Stimulated activated CD8-positive, alpha-beta memory T cell treated with anti-CD3 and anti-CD28 coated beads, Interleukin-15, amount 100 ng/mL, for 24 hours (primary cell): ENCODE results near the gene RAG2.

ENCODE experiments used
- DNase-seq: peaks from one replicate; pipeline ENCODE4 v3.0.0-alpha.2; 2020; ENCODE audit warnings: low read depth

The RAG2 gene

DNA sequence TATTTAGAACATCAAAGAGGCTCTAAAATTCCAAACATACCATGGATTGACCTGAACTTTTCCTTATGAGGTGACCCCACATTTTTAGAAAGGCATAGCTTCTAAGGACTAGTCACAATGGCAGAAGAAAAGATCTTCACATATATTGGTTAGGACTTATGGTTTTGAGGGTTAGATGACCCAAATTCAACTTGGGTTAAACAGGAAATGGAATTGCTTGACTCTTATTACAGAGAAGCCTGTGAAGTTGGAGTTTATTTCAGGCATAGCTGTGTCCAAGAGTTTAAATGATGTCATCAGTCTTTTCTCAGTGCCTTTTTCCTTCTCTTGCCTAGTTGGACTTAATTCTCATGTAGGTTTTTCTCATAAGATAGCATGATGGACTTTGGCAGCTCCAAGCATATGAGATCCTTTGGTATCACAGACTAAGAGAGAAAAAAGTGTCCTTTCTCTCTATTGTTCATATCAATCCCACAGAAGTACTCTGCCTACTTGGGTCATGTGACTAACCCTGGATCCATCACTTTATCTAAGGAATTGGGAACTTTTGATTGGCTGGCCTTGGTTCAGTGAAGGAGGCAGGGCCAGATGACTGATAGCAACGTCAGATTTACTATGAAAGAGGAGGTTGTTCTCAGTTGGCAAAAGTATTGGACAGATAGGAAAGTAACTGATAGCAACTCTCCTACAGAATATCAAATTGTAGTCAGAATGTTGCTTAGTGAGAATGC is 47.5 kb downstream of the RAG2 start:
- DNase-seq: no peak
